ENCODE results near the gene SMCO4.

DNA sequence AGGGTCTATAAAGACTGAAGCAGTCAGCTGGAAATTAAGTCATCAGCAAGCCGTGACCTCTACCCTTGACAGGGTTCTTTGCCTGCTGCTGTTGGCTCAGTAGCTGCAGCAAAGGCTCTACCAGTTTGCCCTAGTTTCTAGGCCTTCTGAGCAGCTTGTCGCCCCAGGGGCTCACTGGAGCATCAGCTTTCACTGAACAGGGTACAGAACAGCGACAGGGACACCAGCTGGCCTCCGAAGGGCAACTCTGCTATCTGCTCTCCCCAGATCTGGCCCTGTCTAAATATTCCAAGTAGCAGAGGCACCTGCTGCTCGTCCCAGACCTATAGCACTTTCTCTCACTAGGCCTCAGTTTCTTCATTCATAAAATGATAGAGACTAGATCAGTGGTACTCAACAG is 42.4 kb downstream of the SMCO4 start:
- TF ChIP-seq, protein P1, sequence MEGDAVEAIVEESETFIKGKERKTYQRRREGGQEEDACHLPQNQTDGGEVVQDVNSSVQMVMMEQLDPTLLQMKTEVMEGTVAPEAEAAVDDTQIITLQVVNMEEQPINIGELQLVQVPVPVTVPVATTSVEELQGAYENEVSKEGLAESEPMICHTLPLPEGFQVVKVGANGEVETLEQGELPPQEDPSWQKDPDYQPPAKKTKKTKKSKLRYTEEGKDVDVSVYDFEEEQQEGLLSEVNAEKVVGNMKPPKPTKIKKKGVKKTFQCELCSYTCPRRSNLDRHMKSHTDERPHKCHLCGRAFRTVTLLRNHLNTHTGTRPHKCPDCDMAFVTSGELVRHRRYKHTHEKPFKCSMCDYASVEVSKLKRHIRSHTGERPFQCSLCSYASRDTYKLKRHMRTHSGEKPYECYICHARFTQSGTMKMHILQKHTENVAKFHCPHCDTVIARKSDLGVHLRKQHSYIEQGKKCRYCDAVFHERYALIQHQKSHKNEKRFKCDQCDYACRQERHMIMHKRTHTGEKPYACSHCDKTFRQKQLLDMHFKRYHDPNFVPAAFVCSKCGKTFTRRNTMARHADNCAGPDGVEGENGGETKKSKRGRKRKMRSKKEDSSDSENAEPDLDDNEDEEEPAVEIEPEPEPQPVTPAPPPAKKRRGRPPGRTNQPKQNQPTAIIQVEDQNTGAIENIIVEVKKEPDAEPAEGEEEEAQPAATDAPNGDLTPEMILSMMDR (IDR thresholded peaks at IDR 0.05): no peak
- no peak for TF ChIP-seq ZFX (IDR thresholded peaks at IDR 0.05; ENCODE audit: borderline replicate concordance)

Measured in 22Rv1 (cell line).